Lung (tissue), 12 donors: ENCODE data around the gene PAX6. TPM values are rescaled to one million over a fixed set of nuclear protein-coding genes. Genes with fewer than 3 reads are reported as not detected.

Source experiments
- ATAC-seq: fragments of 200-7000 bp; cut with Tn5 transposase; one replicate; pipeline ENCODE4 v1.9.1; 2020; ENCODE audit warnings: moderate number of reproducible peaks; ENCODE audit not compliant: insufficient read depth, low FRiP score
- DNase-seq, 3 donors: peaks; one replicate each; pipeline ENCODE4 v3.0.0-alpha.2; 2013 to 2017
- H3K27ac ChIP-seq, 2 donors: one replicate each; pipeline ENCODE4 v1.5.1; 2013; ENCODE audit warnings: mild to moderate bottlenecking in 2 of 2, moderate library complexity in 2 of 2, control low read depth in 1 of 2, inconsistent platforms in 1 of 2, low read depth in 1 of 2, low read length in 1 of 2
- H3K27me3 ChIP-seq, 3 donors: one replicate each; pipeline ENCODE4 v1.5.1; 2013; ENCODE audit warnings: low read length in 2 of 3; ENCODE audit not compliant: control insufficient read depth in 3 of 3, insufficient read depth in 3 of 3
- H3K36me3 ChIP-seq, 4 donors: one replicate each; pipeline ENCODE4 v1.5.1; 2013; ENCODE audit warnings: low read length in 4 of 4, mild to moderate bottlenecking in 1 of 4, moderate library complexity in 1 of 4; ENCODE audit not compliant: control insufficient read depth in 4 of 4, insufficient read depth in 4 of 4
- H3K4me1 ChIP-seq, 5 donors: one replicate each; pipeline ENCODE4 v1.5.1; 2013; ENCODE audit warnings: low read length in 5 of 5, mild to moderate bottlenecking in 2 of 5, moderate library complexity in 1 of 5; ENCODE audit not compliant: control insufficient read depth in 5 of 5, insufficient read depth in 5 of 5
- H3K4me3 ChIP-seq: one replicate; pipeline ENCODE4 v1.5.1; 2013; ENCODE audit warnings: mild to moderate bottlenecking, control low read depth, moderate library complexity
- H3K9ac ChIP-seq, 2 donors: one replicate each; pipeline ENCODE4 v1.5.1; 2013; ENCODE audit warnings: low read length in 2 of 2, control low read depth in 1 of 2; ENCODE audit not compliant: insufficient read depth in 1 of 2
- H3K9me3 ChIP-seq, 4 donors: one replicate each; pipeline ENCODE4 v1.5.1; 2013; ENCODE audit warnings: low read length in 3 of 4, mild to moderate bottlenecking in 1 of 4, moderate library complexity in 1 of 4; ENCODE audit not compliant: control insufficient read depth in 4 of 4, insufficient read depth in 3 of 4
- CTCF ChIP-seq: IDR thresholded peaks from 2 replicates; pipeline ENCODE4 v1.5.1; 2012; ENCODE audit warnings: mild to moderate bottlenecking; ENCODE audit errors: control extremely low read depth, extremely low read depth
- WGBS, 2 donors: extraction: QIAGEN DNeasy Blood & Tissue Kit; methylation state at CpG; one replicate each; pipeline ENCODE4 v1.1.7; 2013; 5-methylcytosine and 5-hydroxymethylcytosine counted together
- polyA plus RNA-seq, 2 donors: library from polyadenylated mRNA; stranded (reverse); fragments of 200-250 nt; gene quantifications; one replicate each; pipeline ENCODE4 v1.2.1, GENCODE V29; 2013
- total RNA-seq, 2 donors: library from RNA; depleted of rRNA in 1 of 2; stranded (reverse); fragments of >200 nt in 1 of 2; gene quantifications; one replicate each; pipeline ENCODE4 v1.2.1, GENCODE V29; 2014 to 2021
- donor health status: control.
- donor health status: control.
- donor health status: Bipolar disorder and iron deficiency.
- donor health status: healthy.
- donor health status: DM: yes; HTN: yes; CAD: no.

PAX6 gene
- total and polyA plus RNA-seq, 4 donors, result 0.01 TPM; not detected in 3

GRCh38 chr11:31802609-31802989 lies 8.5 kb downstream of the PAX6 start:
- Histone ChIP-seq H3K4me3 (no peak overlapping the region), H3K9ac (no peak overlapping the region), H3K27ac (no peak overlapping the region), H3K4me1 (peaks cover 0 to 37% (median 14%) of the 10 kb centered on the region in 5 donors), H3K27me3 (peaks cover 19 to 95% (median 91%) of the 10 kb centered on the region in 3 donors), H3K9me3 (peaks cover 0 to 44% (median 0%) of the 10 kb centered on the region in 4 donors), H3K36me3 (no peaks in the 10 kb centered on the region)
- ATAC-seq (no peak), DNase-seq (no peak)
- WGBS, 2 donors, result 8 to 11% methylated on average over 20 of the region's 20 CpGs
- TF ChIP-seq CTCF, result no peak

GRCh38 chr11:31802000-31802551 lies 9.0 kb downstream of the PAX6 start:
- Histone ChIP-seq H3K4me1 (peaks cover 0 to 41% (median 14%) of the 10 kb centered on the region in 5 donors), H3K36me3 (no peaks in the 10 kb centered on the region), H3K27ac (no peak overlapping the region), H3K4me3 (no peak overlapping the region), H3K9me3 (peaks cover 0 to 42% (median 0%) of the 10 kb centered on the region in 4 donors), H3K9ac (no peak overlapping the region), H3K27me3 (peaks cover 19 to 95% (median 91%) of the 10 kb centered on the region in 3 donors)
- no peak for TF ChIP-seq CTCF
- ATAC-seq (no peak), DNase-seq (no peak)
- WGBS, 2 donors, result 12 to 13% methylated on average over 6 of the region's 6 CpGs

GRCh38 chr11:31801298-31801702 lies 9.8 kb downstream of the PAX6 start:
- H3K36me3 ChIP-seq, result no peaks in the 10 kb centered on the region
- no peak overlapping the region for H3K9ac ChIP-seq
- no peak for ATAC-seq
- peaks cover 0 to 45% (median 14%) of the 10 kb centered on the region in 5 donors for H3K4me1 ChIP-seq
- no peak for DNase-seq
- no peak overlapping the region for H3K4me3 ChIP-seq
- no peak overlapping the region for H3K27ac ChIP-seq
- peaks cover 20 to 95% (median 90%) of the 10 kb centered on the region in 3 donors for H3K27me3 ChIP-seq
- peaks cover 0 to 40% (median 0%) of the 10 kb centered on the region in 4 donors for H3K9me3 ChIP-seq
- no peak for TF ChIP-seq CTCF
- WGBS, 2 donors, result 14 to 15% methylated on average over 9 of the region's 9 CpGs
